Measurements from ENCODE around the gene RPL11. TPM values are rescaled to one million over a fixed set of nuclear protein-coding genes. Genes with fewer than 3 reads are reported as not detected.
A peak's percentile ranks its signal among the peaks of the same experiment; 100 is the strongest.

Gene RPL11
- 1,285 TPM for total RNA-seq (ENCODE audit: unreplicated experiment)
- long read RNA-seq, transcript RPL11-203 (5 exons, 879 nt), result minor isoform, 333 of 1,739 reads
- long read RNA-seq, transcript RPL11-206 (6 exons, 1,017 nt), result major isoform, 1,207 of 1,739 reads
- long read RNA-seq, transcript RPL11-201 (6 exons, 660 nt), result minor isoform, 135 of 1,739 reads
- long read RNA-seq, partial matches to known transcripts, result 25 of 1,739 reads
- long read RNA-seq, other reads (novel, unspliced or antisense), result 36 of 1,739 reads

GRCh38 chr1:23691499-23692307, at the start of gene RPL11:
Gene RPL11 (plus strand): TSS chr1:23691806. CDS start chr1:23691824, 18 bp downstream.
- Mint-ChIP-seq H3K36me3 (ENCODE audit: low read depth, unreplicated experiment) (peaks cover 36% of the 10 kb centered on the region), H3K4me1 (ENCODE audit: unreplicated experiment) (peaks cover 40% of the 10 kb centered on the region), H3K27ac (ENCODE audit: unreplicated experiment) (peak within 1 kb of the TSS; percentile 79), H3K4me3 (ENCODE audit: unreplicated experiment) (peak within 1 kb of the TSS; percentile 94), H3K27me3 (ENCODE audit: unreplicated experiment) (peaks cover 1% of the 10 kb centered on the region), H3K9me3 (ENCODE audit: unreplicated experiment) (no peaks in the 10 kb centered on the region)
- DNase-seq (ENCODE audit: low spot score), result peak; percentile 84
- TF ChIP-seq CTCF (IDR thresholded peaks at IDR 0.05; ENCODE audit: unreplicated experiment), result peak; percentile 58

GRCh38 chr1:23643736-23644554, 47.7 kb upstream of the RPL11 start:
- Mint-ChIP-seq H3K27me3 (ENCODE audit: unreplicated experiment) (peaks cover 3% of the 10 kb centered on the region), H3K36me3 (ENCODE audit: low read depth, unreplicated experiment) (no peaks in the 10 kb centered on the region), H3K4me3 (ENCODE audit: unreplicated experiment) (no peak overlapping the region), H3K9me3 (ENCODE audit: unreplicated experiment) (no peaks in the 10 kb centered on the region), H3K27ac (ENCODE audit: unreplicated experiment) (no peak overlapping the region), H3K4me1 (ENCODE audit: unreplicated experiment) (no peaks in the 10 kb centered on the region)
- TF ChIP-seq CTCF (IDR thresholded peaks at IDR 0.05; ENCODE audit: unreplicated experiment), result no peak
- DNase-seq (ENCODE audit: low spot score), result no peak

GRCh38 chr1:23644555-23644866, 47.1 kb upstream of the RPL11 start:
- Mint-ChIP-seq H3K4me1 (ENCODE audit: unreplicated experiment) (no peaks in the 10 kb centered on the region), H3K36me3 (ENCODE audit: low read depth, unreplicated experiment) (no peaks in the 10 kb centered on the region), H3K4me3 (ENCODE audit: unreplicated experiment) (no peak overlapping the region), H3K9me3 (ENCODE audit: unreplicated experiment) (no peaks in the 10 kb centered on the region), H3K27ac (ENCODE audit: unreplicated experiment) (no peak overlapping the region), H3K27me3 (ENCODE audit: unreplicated experiment) (peaks cover 3% of the 10 kb centered on the region)
- no peak for TF ChIP-seq CTCF (IDR thresholded peaks at IDR 0.05; ENCODE audit: unreplicated experiment)
- DNase-seq (ENCODE audit: low spot score), result no peak

GRCh38 chr1:23645338-23645737, 46.3 kb upstream of the RPL11 start:
- H3K27me3 Mint-ChIP-seq (ENCODE audit: unreplicated experiment), result peaks cover 3% of the 10 kb centered on the region
- no peak for TF ChIP-seq CTCF (IDR thresholded peaks at IDR 0.05; ENCODE audit: unreplicated experiment)
- no peaks in the 10 kb centered on the region for H3K4me1 Mint-ChIP-seq (ENCODE audit: unreplicated experiment)

More at GRCh38 chr1:23645338-23645737, 46.3 kb upstream of the RPL11 start:
- no peaks in the 10 kb centered on the region for H3K36me3 Mint-ChIP-seq (ENCODE audit: low read depth, unreplicated experiment)
- no peak overlapping the region for H3K4me3 Mint-ChIP-seq (ENCODE audit: unreplicated experiment)
- H3K27ac Mint-ChIP-seq (ENCODE audit: unreplicated experiment), result no peak overlapping the region
- no peaks in the 10 kb centered on the region for H3K9me3 Mint-ChIP-seq (ENCODE audit: unreplicated experiment)
- no peak for DNase-seq (ENCODE audit: low spot score)
